Uterus (tissue), 4 donors: ENCODE measurements around the gene AKR1A1. TPM values are rescaled to one million over a fixed set of nuclear protein-coding genes. Genes with fewer than 3 reads are reported as not detected.

ENCODE experiments used
- DNase-seq, 2 donors: peaks; one replicate each; pipeline ENCODE4 v3.0.0-alpha.2; 2019 to 2020
- H3K27ac ChIP-seq, 2 donors: fragments of 200-600 bp; sonication (generic); 1 replicate in 1 of 2; 2 replicates in 1 of 2; pipeline ENCODE4 v1.5.1; 2016 to 2018
- H3K27me3 ChIP-seq, 2 donors: fragments of 200-600 bp; sonication (generic); one replicate each; pipeline ENCODE4 v1.5.1; 2018 to 2019; ENCODE audit warnings: control low read depth in 1 of 2
- H3K36me3 ChIP-seq, 2 donors: fragments of 200-600 bp; sonication (generic); one replicate each; pipeline ENCODE4 v1.5.1; 2019; ENCODE audit warnings: control low read depth in 1 of 2
- H3K4me1 ChIP-seq, 2 donors: fragments of 200-600 bp; sonication (generic); one replicate each; pipeline ENCODE4 v1.5.1; 2018 to 2019; ENCODE audit warnings: control low read depth in 1 of 2
- H3K4me3 ChIP-seq, 2 donors: fragments of 200-600 bp; sonication (generic); 1 replicate in 1 of 2; 2 replicates in 1 of 2; pipeline ENCODE4 v1.5.1; 2018 to 2019; ENCODE audit warnings: mild to moderate bottlenecking in 1 of 2
- H3K9me3 ChIP-seq, 2 donors: fragments of 200-600 bp; sonication (generic); one replicate each; pipeline ENCODE4 v1.5.1; 2019; ENCODE audit warnings: control low read depth in 1 of 2
- POLR2A ChIP-seq, 2 donors: fragments of 450-650 bp; IDR thresholded peaks; one replicate each; pipeline ENCODE4 v1.6.1; 2016; ENCODE audit warnings: antibody characterized with exemption in 2 of 2, mild to moderate bottlenecking in 1 of 2, moderate library complexity in 1 of 2
- intact Hi-C: fragments of 100-400 bp; cut with DNase I; formaldehyde crosslinking; loops from one replicate; pipeline ENCODE4 v1.15.1; 2023; ENCODE audit warnings: low total_unique reads
- total RNA-seq, 4 donors: library from RNA; depleted of rRNA in 3 of 4; stranded (reverse); fragments of >200 nt in 3 of 4; gene quantifications; one replicate each; pipeline versions ENCODE4 v1.1.0 to v1.2.4, GENCODE V29; 2014 to 2023
- TF ChIP-seq, protein P1 (sequence below), 4 experiments: fragments of 200-600 bp in 2 of 4; fragments of 450-650 bp in 2 of 4; sonication (generic) in 2 of 4; IDR thresholded peaks; one replicate each; pipeline ENCODE4 v1.5.1; 2016 to 2019; ENCODE audit warnings: antibody characterized with exemption in 4 of 4, mild to moderate bottlenecking in 2 of 4, moderate library complexity in 1 of 4
- donor health status: DM: yes; HTN: yes; CAD: no.

AKR1A1 gene
- total RNA-seq, result 100 to 1,000 TPM in 2 of 4 donors, 10 to 100 TPM in 2; 75.3 to 162 (median 106) TPM

GRCh38 chr1:45550401-45551351, at the start of gene AKR1A1:
TSS of gene AKR1A1 (plus strand) at chr1:45550826. CDS start at chr1:45561795, 10,969 bp downstream.
- intact Hi-C loops, result loop anchor here (10.0 kb wide), 1 partner anchor 624 kb away; the partner anchor contains the start of genes P3R3URF and TSPAN1

GRCh38 chr1:45501505-45501859, 49.1 kb upstream of the AKR1A1 start:
- intact Hi-C loops, result no loop called here
- Histone ChIP-seq H3K36me3 (no peaks in the 10 kb centered on the region), H3K27me3 (no peaks in the 10 kb centered on the region), H3K27ac (no peak overlapping the region), H3K4me1 (peaks cover 0 to 7% of the 10 kb centered on the region in 2 donors), H3K4me3 (no peak overlapping the region), H3K9me3 (no peaks in the 10 kb centered on the region)
- DNase-seq, result no peak
- TF ChIP-seq, protein P1, sequence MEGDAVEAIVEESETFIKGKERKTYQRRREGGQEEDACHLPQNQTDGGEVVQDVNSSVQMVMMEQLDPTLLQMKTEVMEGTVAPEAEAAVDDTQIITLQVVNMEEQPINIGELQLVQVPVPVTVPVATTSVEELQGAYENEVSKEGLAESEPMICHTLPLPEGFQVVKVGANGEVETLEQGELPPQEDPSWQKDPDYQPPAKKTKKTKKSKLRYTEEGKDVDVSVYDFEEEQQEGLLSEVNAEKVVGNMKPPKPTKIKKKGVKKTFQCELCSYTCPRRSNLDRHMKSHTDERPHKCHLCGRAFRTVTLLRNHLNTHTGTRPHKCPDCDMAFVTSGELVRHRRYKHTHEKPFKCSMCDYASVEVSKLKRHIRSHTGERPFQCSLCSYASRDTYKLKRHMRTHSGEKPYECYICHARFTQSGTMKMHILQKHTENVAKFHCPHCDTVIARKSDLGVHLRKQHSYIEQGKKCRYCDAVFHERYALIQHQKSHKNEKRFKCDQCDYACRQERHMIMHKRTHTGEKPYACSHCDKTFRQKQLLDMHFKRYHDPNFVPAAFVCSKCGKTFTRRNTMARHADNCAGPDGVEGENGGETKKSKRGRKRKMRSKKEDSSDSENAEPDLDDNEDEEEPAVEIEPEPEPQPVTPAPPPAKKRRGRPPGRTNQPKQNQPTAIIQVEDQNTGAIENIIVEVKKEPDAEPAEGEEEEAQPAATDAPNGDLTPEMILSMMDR (IDR thresholded peaks at IDR 0.05), result no peak
- no peak for TF ChIP-seq POLR2A (IDR thresholded peaks at IDR 0.05)

More at GRCh38 chr1:45550401-45551351, at the start of gene AKR1A1:
- H3K4me3 ChIP-seq, result peak within 1 kb of the TSS; percentile 54 to 81
- H3K4me1 ChIP-seq, result no peaks in the 10 kb centered on the region
- H3K36me3 ChIP-seq, result no peaks in the 10 kb centered on the region
- peak; percentile 29 to 60 for TF ChIP-seq POLR2A (IDR thresholded peaks at IDR 0.05)
- TF ChIP-seq, protein P1 (IDR thresholded peaks at IDR 0.05), result peak in 1 of 4 experiments; percentile 19
- peak; percentile 81 to 85 for DNase-seq
- no peaks in the 10 kb centered on the region for H3K27me3 ChIP-seq
- peak within 1 kb of the TSS; percentile 81 to 93 for H3K27ac ChIP-seq
- H3K9me3 ChIP-seq, result no peaks in the 10 kb centered on the region

- no peaks in the 10 kb centered on the region for H3K9me3 ChIP-seq
- intact Hi-C loops, result no loop called here
- no peak for DNase-seq
Observed at GRCh38 chr1:45503462-45504360, 46.9 kb upstream of the AKR1A1 start.

DNA sequence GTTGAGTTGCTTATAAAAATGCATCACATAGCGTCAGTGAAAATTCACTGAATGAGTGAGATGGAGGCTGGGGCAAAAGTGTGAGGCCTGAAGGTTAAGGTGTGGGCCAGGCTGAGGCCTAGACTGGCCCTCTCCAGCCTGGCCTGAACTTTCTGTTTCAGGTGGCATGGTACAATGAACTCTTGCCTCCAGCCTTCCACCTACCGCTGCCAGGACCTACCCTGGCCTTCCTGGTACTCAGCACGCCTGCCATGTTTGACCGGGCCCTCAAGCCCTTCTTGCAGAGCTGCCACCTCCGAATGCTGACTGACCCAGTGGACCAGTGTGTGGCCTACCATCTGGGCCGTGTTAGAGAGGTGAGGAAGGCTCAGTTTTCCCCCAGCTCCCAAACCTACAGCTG, 43.4 kb upstream of the AKR1A1 start:
- Histone ChIP-seq H3K27ac (no peak overlapping the region), H3K27me3 (no peaks in the 10 kb centered on the region), H3K4me1 (no peaks in the 10 kb centered on the region), H3K4me3 (no peak overlapping the region), H3K9me3 (no peaks in the 10 kb centered on the region), H3K36me3 (no peaks in the 10 kb centered on the region)
- intact Hi-C loops, result no loop called here
- no peak for DNase-seq
- TF ChIP-seq, protein P1 (IDR thresholded peaks at IDR 0.05), result no peak
- TF ChIP-seq POLR2A (IDR thresholded peaks at IDR 0.05), result no peak

More at GRCh38 chr1:45503462-45504360, 46.9 kb upstream of the AKR1A1 start:
- TF ChIP-seq, protein P1 (IDR thresholded peaks at IDR 0.05), result no peak
- TF ChIP-seq POLR2A (IDR thresholded peaks at IDR 0.05), result no peak
- no peak overlapping the region for H3K27ac ChIP-seq
- no peaks in the 10 kb centered on the region for H3K27me3 ChIP-seq
- peaks cover 0 to 7% of the 10 kb centered on the region in 2 donors for H3K4me1 ChIP-seq
- no peak overlapping the region for H3K4me3 ChIP-seq
- no peaks in the 10 kb centered on the region for H3K36me3 ChIP-seq
